22Rv1 (cell line): ENCODE data around the gene ELP4.

Experiments
- ZFX ChIP-seq: fragments of 450-650 bp; IDR thresholded peaks from 2 replicates; pipeline ENCODE4 v1.6.1; 2017; ENCODE audit warnings: antibody characterized with exemption, borderline replicate concordance
- TF ChIP-seq, protein P1 (sequence below): fragments of 450-650 bp; IDR thresholded peaks from 2 replicates; pipeline ENCODE4 v1.5.1; 2017; ENCODE audit warnings: mild to moderate bottlenecking

DNA sequence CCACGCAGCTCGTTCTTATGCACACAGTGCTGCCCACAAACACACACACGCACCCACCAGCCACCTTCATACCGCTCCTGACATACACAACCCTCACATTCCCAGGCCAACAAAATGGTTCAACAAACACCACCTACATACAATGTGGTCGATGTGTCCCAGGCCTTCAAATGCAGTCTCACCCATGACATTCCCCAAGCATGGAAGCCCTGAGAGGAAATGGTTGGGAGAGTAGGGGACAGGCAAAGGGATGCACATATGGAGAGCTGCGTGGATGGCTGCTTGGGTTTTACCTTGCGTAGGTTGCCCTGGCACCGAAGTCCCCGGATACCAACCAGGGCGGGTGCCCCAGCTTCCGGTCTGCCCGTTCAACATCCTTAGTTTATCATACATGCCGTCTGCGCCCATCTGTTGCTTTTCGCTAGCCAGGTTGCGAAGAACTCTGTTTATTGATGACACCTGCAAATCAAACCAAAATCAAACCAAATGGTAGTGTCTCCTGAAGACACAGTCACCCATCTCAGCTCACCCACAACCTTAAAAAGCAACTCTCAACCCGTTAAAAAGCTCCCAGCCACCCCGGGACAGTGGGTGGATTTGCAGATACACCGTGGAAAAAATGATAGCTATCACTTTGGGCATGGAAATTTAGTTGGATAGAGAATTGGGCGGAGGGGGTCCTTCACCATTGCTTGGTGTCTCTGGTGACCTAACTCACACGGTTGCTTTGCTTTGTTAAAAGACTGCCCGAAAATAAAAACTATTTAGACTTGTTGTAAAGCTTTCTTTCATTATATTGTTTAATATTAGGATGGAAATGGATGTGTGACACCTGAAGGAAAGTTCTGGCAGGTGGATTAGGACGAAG lies 291.1 kb downstream of the ELP4 start:
- TF ChIP-seq, protein P1, sequence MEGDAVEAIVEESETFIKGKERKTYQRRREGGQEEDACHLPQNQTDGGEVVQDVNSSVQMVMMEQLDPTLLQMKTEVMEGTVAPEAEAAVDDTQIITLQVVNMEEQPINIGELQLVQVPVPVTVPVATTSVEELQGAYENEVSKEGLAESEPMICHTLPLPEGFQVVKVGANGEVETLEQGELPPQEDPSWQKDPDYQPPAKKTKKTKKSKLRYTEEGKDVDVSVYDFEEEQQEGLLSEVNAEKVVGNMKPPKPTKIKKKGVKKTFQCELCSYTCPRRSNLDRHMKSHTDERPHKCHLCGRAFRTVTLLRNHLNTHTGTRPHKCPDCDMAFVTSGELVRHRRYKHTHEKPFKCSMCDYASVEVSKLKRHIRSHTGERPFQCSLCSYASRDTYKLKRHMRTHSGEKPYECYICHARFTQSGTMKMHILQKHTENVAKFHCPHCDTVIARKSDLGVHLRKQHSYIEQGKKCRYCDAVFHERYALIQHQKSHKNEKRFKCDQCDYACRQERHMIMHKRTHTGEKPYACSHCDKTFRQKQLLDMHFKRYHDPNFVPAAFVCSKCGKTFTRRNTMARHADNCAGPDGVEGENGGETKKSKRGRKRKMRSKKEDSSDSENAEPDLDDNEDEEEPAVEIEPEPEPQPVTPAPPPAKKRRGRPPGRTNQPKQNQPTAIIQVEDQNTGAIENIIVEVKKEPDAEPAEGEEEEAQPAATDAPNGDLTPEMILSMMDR: no peak
- TF ChIP-seq ZFX: no peak
